Subcutaneous adipose tissue (tissue), 4 donors: ENCODE measurements around the gene ACOT11. TPM values are rescaled to one million over a fixed set of nuclear protein-coding genes. Genes with fewer than 3 reads are reported as not detected.

Experiments used
- CTCF ChIP-seq: fragments of 450-650 bp; IDR thresholded peaks from one replicate; pipeline ENCODE4 v1.5.1; 2016; ENCODE audit warnings: low read depth, mild to moderate bottlenecking, control low read depth, antibody characterized with exemption, moderate library complexity
- total RNA-seq, 4 donors: library from RNA; depleted of rRNA; stranded (reverse); fragments of >200 nt; gene quantifications; one replicate each; pipeline ENCODE4 v1.1.0, GENCODE V29; 2016

ACOT11 gene
- total RNA-seq, 4 donors from 2014 or later = 1.3 to 6.6 (median 2.5) TPM

GRCh38 chr1:54506594-54506993 is 41.4 kb upstream of the ACOT11 start:
- no peak for TF ChIP-seq CTCF

GRCh38 chr1:54507033-54507870 is 40.8 kb upstream of the ACOT11 start:
- no peak for TF ChIP-seq CTCF

GRCh38 chr1:54510715-54511270 is 37.2 kb upstream of the ACOT11 start:
- TF ChIP-seq CTCF = no peak

- TF ChIP-seq CTCF = no peak
Observed at GRCh38 chr1:54516249-54516920, 31.6 kb upstream of the ACOT11 start.

GRCh38 chr1:54517496-54517895 is 30.5 kb upstream of the ACOT11 start:
- TF ChIP-seq CTCF = no peak

GRCh38 chr1:54518489-54518888 is 29.5 kb upstream of the ACOT11 start:
- TF ChIP-seq CTCF = no peak

GRCh38 chr1:54519709-54520108 is 28.3 kb upstream of the ACOT11 start:
- no peak for TF ChIP-seq CTCF
